Endometrial microvascular endothelial cells (primary cell): ENCODE measurements around the gene CFAP46. TPM values are rescaled to one million over a fixed set of nuclear protein-coding genes. Genes with fewer than 3 reads are reported as not detected.

Experiments
- in situ Hi-C: cut with HindIII; loops from 2 replicates; pipeline ENCODE4 v1.10.0; 2017; ENCODE audit warnings: low sequenced_read_pairs, low pct_unique_long_range_greater_than_20kb; ENCODE audit errors: inconsistent ontology term
- total RNA-seq: library from RNA; depleted of rRNA; stranded (reverse); fragments of >200 nt; gene quantifications from one replicate; pipeline ENCODE4 v1.2.3, GENCODE V29; 2015; ENCODE audit errors: inconsistent ontology term

The CFAP46 gene
- total RNA-seq, 1 donor from 2014 or later = 0.09 TPM

GRCh38 chr10:132811891-132812481, 130.4 kb downstream of the CFAP46 start:
- in situ Hi-C loops = no loop called here

GRCh38 chr10:132810807-132811700, 131.3 kb downstream of the CFAP46 start:
- in situ Hi-C loops = no loop called here

- in situ Hi-C loops = no loop called here
Observed at GRCh38 chr10:132810141-132810806, 132.1 kb downstream of the CFAP46 start.

GRCh38 chr10:132809232-132810140, 132.9 kb downstream of the CFAP46 start:
- in situ Hi-C loops = no loop called here

GRCh38 chr10:132808383-132809231, 133.8 kb downstream of the CFAP46 start:
- in situ Hi-C loops = no loop called here

GRCh38 chr10:132807621-132808049, 134.7 kb downstream of the CFAP46 start:
- in situ Hi-C loops = no loop called here

GRCh38 chr10:132806561-132807003, 135.8 kb downstream of the CFAP46 start:
- in situ Hi-C loops = no loop called here

GRCh38 chr10:132806110-132806509, 136.3 kb downstream of the CFAP46 start:
- in situ Hi-C loops = no loop called here

GRCh38 chr10:132805599-132805998, 136.8 kb downstream of the CFAP46 start:
- in situ Hi-C loops = no loop called here

GRCh38 chr10:132804785-132805426, 137.5 kb downstream of the CFAP46 start:
- in situ Hi-C loops = no loop called here

GRCh38 chr10:132804287-132804686, 138.1 kb downstream of the CFAP46 start:
- in situ Hi-C loops = no loop called here

- in situ Hi-C loops = no loop called here
Observed at GRCh38 chr10:132803416-132804210, 138.8 kb downstream of the CFAP46 start.

GRCh38 chr10:132802694-132803320, 139.6 kb downstream of the CFAP46 start:
- in situ Hi-C loops = no loop called here

- in situ Hi-C loops = no loop called here
Observed at GRCh38 chr10:132802048-132802447, 140.3 kb downstream of the CFAP46 start.

GRCh38 chr10:132799865-132800264, 142.5 kb downstream of the CFAP46 start:
- in situ Hi-C loops = no loop called here

- in situ Hi-C loops = no loop called here
Observed at GRCh38 chr10:132798876-132799275, 143.5 kb downstream of the CFAP46 start.
